Vagina (tissue), 2 donors: Measurements from ENCODE around the gene CLDN16.

Experiments
- POLR2A ChIP-seq, 2 donors: fragments of 450-650 bp; IDR thresholded peaks; one replicate each; pipeline ENCODE4 v1.6.1; 2017; ENCODE audit warnings: antibody characterized with exemption in 2 of 2, mild to moderate bottlenecking in 2 of 2, moderate library complexity in 2 of 2
- TF ChIP-seq, protein P1 (sequence below), 3 experiments: fragments of 450-650 bp in 2 of 3; fragments of 200-600 bp in 1 of 3; sonication (generic) in 1 of 3; IDR thresholded peaks; one replicate each; pipeline ENCODE4 v1.5.1; 2017 to 2019; ENCODE audit warnings: antibody characterized with exemption in 3 of 3, mild to moderate bottlenecking in 2 of 3, moderate library complexity in 2 of 3

DNA sequence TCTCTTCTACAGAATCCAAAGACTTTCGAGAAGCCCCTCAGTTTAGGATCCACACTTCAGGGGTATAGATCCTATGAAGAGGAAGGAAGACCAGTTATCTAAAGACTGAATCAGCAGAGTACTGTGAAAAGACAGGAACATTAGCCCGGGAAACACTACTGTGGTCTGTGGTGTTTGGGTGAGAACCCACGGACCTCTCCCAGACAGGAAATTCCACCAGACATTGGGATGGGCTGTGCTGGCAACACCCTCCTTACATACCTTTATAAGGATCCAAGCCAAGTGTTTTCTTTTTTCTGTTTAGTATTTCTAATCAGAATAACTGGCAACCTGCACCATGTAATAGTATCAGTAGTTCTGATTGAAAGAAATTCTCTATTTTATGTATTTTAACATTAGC, 47.7 kb downstream of the CLDN16 start:
- TF ChIP-seq, protein P1, sequence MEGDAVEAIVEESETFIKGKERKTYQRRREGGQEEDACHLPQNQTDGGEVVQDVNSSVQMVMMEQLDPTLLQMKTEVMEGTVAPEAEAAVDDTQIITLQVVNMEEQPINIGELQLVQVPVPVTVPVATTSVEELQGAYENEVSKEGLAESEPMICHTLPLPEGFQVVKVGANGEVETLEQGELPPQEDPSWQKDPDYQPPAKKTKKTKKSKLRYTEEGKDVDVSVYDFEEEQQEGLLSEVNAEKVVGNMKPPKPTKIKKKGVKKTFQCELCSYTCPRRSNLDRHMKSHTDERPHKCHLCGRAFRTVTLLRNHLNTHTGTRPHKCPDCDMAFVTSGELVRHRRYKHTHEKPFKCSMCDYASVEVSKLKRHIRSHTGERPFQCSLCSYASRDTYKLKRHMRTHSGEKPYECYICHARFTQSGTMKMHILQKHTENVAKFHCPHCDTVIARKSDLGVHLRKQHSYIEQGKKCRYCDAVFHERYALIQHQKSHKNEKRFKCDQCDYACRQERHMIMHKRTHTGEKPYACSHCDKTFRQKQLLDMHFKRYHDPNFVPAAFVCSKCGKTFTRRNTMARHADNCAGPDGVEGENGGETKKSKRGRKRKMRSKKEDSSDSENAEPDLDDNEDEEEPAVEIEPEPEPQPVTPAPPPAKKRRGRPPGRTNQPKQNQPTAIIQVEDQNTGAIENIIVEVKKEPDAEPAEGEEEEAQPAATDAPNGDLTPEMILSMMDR (IDR thresholded peaks at IDR 0.05) = no peak
- no peak for TF ChIP-seq POLR2A (IDR thresholded peaks at IDR 0.05)
